ENCODE data around the gene HLCS.

The HLCS gene

DNA sequence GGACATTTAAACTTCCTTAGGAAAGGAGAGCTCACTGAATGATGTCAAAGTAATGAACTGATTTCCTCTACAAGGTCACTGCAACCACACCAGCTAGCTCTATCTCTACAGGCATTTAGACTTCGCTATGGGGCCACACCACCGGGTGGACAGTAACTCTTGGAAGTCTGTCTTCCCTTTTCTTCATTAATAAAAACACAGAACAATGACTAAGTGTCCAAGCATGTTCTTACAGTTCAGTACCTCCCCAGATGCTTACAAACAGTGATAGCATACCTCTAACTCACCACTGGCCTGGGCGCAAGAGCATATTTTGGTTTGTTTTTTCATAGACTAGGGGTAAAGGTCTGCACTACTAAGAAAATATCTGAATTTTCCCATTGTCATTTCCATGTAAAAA is 212.9 kb downstream of the HLCS start:
- Histone ChIP-seq H3K9me3 (no peaks in the 10 kb centered on the region), H3K36me3 (no peaks in the 10 kb centered on the region), H3K4me3 (ENCODE audit: low read depth in 1 of 2, low read length in 1 of 2) (no peak overlapping the region), H3K27ac (no peak overlapping the region), H3K27me3 (peaks cover 41% of the 10 kb centered on the region), H3K4me1 (ENCODE audit: control insufficient read depth in 1 of 2, insufficient read depth in 1 of 2, low read depth in 1 of 2, low read length in 1 of 2) (no peaks in the 10 kb centered on the region)
- no peak for TF ChIP-seq CTCF (IDR thresholded peaks at IDR 0.05)

GRCh38 chr21:36751383-36751782 is 215.1 kb downstream of the HLCS start:
- Histone ChIP-seq H3K4me1 (ENCODE audit: control insufficient read depth in 1 of 2, insufficient read depth in 1 of 2, low read depth in 1 of 2, low read length in 1 of 2) (no peaks in the 10 kb centered on the region), H3K9me3 (no peaks in the 10 kb centered on the region), H3K36me3 (no peaks in the 10 kb centered on the region), H3K27ac (no peak overlapping the region), H3K4me3 (ENCODE audit: low read depth in 1 of 2, low read length in 1 of 2) (no peak overlapping the region), H3K27me3 (peaks cover 61% of the 10 kb centered on the region)
- TF ChIP-seq CTCF (IDR thresholded peaks at IDR 0.05) = no peak

DNA sequence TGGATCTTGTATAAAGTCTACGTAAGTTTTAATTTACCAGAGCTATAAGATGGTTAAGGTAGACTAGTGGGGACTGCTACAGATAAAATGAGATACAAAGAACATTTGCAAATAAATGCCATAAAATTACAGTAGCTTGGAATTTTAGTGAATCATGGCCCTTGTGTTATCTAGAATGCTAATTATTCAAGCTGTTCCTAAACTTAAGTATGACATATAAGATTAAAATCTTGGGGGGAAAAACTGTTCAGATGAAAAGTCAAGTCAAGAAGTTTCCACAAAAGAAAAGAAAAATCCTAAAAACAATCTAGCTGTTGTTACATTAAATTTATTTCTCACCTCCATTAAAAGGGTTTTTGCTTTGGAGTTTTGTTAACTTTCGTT is 215.9 kb downstream of the HLCS start:
- Histone ChIP-seq H3K27me3 (peaks cover 69% of the 10 kb centered on the region), H3K36me3 (no peaks in the 10 kb centered on the region), H3K4me3 (ENCODE audit: low read depth in 1 of 2, low read length in 1 of 2) (no peak overlapping the region), H3K4me1 (ENCODE audit: control insufficient read depth in 1 of 2, insufficient read depth in 1 of 2, low read depth in 1 of 2, low read length in 1 of 2) (no peaks in the 10 kb centered on the region), H3K27ac (no peak overlapping the region), H3K9me3 (no peaks in the 10 kb centered on the region)
- TF ChIP-seq CTCF (IDR thresholded peaks at IDR 0.05) = no peak

GRCh38 chr21:36749935-36750575 is 216.4 kb downstream of the HLCS start:
- no peaks in the 10 kb centered on the region for H3K4me1 ChIP-seq (ENCODE audit: control insufficient read depth in 1 of 2, insufficient read depth in 1 of 2, low read depth in 1 of 2, low read length in 1 of 2)
- no peak for TF ChIP-seq CTCF (IDR thresholded peaks at IDR 0.05)
- no peak overlapping the region for H3K4me3 ChIP-seq (ENCODE audit: low read depth in 1 of 2, low read length in 1 of 2)
- H3K27ac ChIP-seq = no peak overlapping the region
- peaks cover 74% of the 10 kb centered on the region for H3K27me3 ChIP-seq
- no peaks in the 10 kb centered on the region for H3K9me3 ChIP-seq
- H3K36me3 ChIP-seq = no peaks in the 10 kb centered on the region

DNA sequence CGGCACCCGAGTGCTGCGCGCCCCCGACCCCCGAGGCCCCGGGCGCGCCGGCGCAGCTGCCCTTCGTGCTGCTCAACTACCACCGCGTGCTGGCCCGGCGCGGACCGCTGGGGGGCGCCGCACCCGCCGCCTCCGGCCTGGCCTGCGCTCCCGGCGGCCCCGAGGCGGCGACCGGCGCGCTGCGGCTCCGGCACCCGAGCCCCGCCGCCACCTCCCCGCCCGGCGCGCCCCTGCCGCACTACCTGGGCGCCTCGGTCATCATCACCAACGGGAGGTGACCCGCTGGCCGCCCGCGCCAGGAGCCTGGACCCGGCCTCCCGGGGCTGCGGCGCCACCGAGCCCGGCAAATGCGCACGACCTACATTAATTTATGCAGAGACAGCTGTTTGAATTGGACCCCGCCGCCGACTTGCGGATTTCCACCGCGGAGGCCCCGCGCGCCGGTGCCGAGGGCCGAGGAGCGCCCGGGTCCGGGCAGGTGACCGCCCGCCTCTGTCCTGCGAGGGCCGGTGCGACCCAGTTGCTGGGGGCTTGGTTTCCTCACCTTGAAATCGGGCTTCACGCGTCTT is 218.6 kb downstream of the HLCS start:
- Histone ChIP-seq H3K4me3 (ENCODE audit: low read depth in 1 of 2, low read length in 1 of 2) (no peak overlapping the region), H3K36me3 (no peaks in the 10 kb centered on the region), H3K27me3 (peaks cover 89% of the 10 kb centered on the region), H3K27ac (no peak overlapping the region), H3K4me1 (ENCODE audit: control insufficient read depth in 1 of 2, insufficient read depth in 1 of 2, low read depth in 1 of 2, low read length in 1 of 2) (no peaks in the 10 kb centered on the region), H3K9me3 (no peaks in the 10 kb centered on the region)
- no peak for TF ChIP-seq CTCF (IDR thresholded peaks at IDR 0.05)
